Neural progenitor cell (in vitro differentiated cells): ENCODE results near the gene ARIH1.

Experiments used
- CTCF ChIP-seq: fragments of 200-600 bp; sonication (generic); IDR thresholded peaks from 2 replicates; pipeline ENCODE4 v1.5.1; 2017; ENCODE audit warnings: antibody characterized with exemption, mild to moderate bottlenecking
- EZH2 ChIP-seq: fragments of 200-600 bp; sonication (generic); IDR thresholded peaks from 2 replicates; pipeline ENCODE4 v1.6.1; 2017; ENCODE audit warnings: antibody characterized with exemption, mild to moderate bottlenecking, moderate library complexity

DNA sequence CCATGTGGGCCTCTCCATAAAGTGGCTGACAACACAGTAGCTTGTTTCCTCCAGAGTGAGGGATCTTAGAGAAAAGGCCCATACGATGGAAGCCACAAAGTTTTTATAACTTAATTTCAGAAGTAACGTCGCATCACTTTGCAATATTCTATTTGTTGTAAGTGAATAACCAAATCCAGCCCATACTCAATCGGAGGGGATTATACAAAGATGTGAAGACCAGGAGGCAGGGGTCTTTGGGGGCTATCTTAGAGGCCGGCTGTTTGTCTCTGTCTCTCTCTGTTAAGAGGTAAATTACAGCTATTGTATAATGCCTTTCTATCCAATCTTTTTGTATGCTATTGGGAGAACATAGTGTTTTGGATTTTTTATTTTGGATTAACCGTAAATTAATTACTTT is 9.1 kb downstream of the ARIH1 start:
- no peak for TF ChIP-seq EZH2
- no peak for TF ChIP-seq CTCF
